GM23248 (cell line): ENCODE results near the gene NAV2. TPM values are rescaled to one million over a fixed set of nuclear protein-coding genes. Genes with fewer than 3 reads are reported as not detected.

Experiments used
- DNase-seq: peaks from one replicate; pipeline ENCODE4 v3.0.0-alpha.2; 2015
- H2AFZ ChIP-seq: fragments of 200-600 bp; sonication (generic); 2 replicates; pipeline ENCODE4 v1.6.1; 2016; ENCODE audit warnings: antibody characterized with exemption
- H3F3A ChIP-seq: fragments of 200-600 bp; sonication (generic); 2 replicates; pipeline ENCODE4 v1.6.1; 2016; ENCODE audit warnings: mild to moderate bottlenecking, antibody characterized with exemption, mixed run types; ENCODE audit not compliant: insufficient read depth
- H3K27ac ChIP-seq: fragments of 200-600 bp; sonication (generic); 2 replicates; pipeline ENCODE4 v1.5.1; 2016; ENCODE audit warnings: mild to moderate bottlenecking
- H3K27me3 ChIP-seq: fragments of 200-600 bp; sonication (generic); replicated peaks from 2 replicates; pipeline ENCODE4 v1.6.1; 2016; ENCODE audit warnings: mild to moderate bottlenecking; ENCODE audit not compliant: insufficient read depth
- H3K36me3 ChIP-seq: fragments of 200-600 bp; sonication (generic); 2 replicates; pipeline ENCODE4 v1.6.1; 2016; ENCODE audit warnings: low read depth, mild to moderate bottlenecking
- H3K4me1 ChIP-seq: fragments of 200-600 bp; sonication (generic); 2 replicates; pipeline ENCODE4 v1.6.1; 2016; ENCODE audit warnings: mild to moderate bottlenecking; ENCODE audit not compliant: insufficient read depth
- H3K4me2 ChIP-seq: fragments of 200-600 bp; sonication (generic); one replicate; pipeline ENCODE4 v1.6.1; 2016; ENCODE audit warnings: mild to moderate bottlenecking; ENCODE audit not compliant: unreplicated experiment
- H3K4me3 ChIP-seq: fragments of 200-600 bp; sonication (generic); 2 replicates; pipeline ENCODE4 v1.5.1; 2016; ENCODE audit warnings: mild to moderate bottlenecking
- H3K79me2 ChIP-seq: fragments of 200-600 bp; sonication (generic); 2 replicates; pipeline ENCODE4 v1.6.1; 2016; ENCODE audit warnings: mild to moderate bottlenecking; ENCODE audit not compliant: insufficient read depth
- H3K9ac ChIP-seq: fragments of 200-600 bp; sonication (generic); 2 replicates; pipeline ENCODE4 v1.6.1; 2016; ENCODE audit warnings: mild to moderate bottlenecking
- H3K9me2 ChIP-seq: fragments of 200-600 bp; sonication (generic); 2 replicates; pipeline ENCODE4 v1.6.1; 2016; ENCODE audit warnings: mixed run types, mild to moderate bottlenecking, moderate library complexity; ENCODE audit not compliant: insufficient read depth
- H3K9me3 ChIP-seq: fragments of 200-600 bp; sonication (generic); one replicate; pipeline ENCODE4 v1.6.1; 2017; ENCODE audit warnings: low read depth
- H4K20me1 ChIP-seq: fragments of 200-600 bp; sonication (generic); 2 replicates; pipeline ENCODE4 v1.6.0; 2016; ENCODE audit not compliant: insufficient read depth
- EZH2 ChIP-seq: fragments of 200-600 bp; sonication (generic); IDR thresholded peaks from 2 replicates; pipeline ENCODE4 v1.6.1; 2018; ENCODE audit warnings: antibody characterized with exemption, mild to moderate bottlenecking; ENCODE audit not compliant: insufficient read depth, poor library complexity, severe bottlenecking
- EZH2phosphoT487 ChIP-seq: fragments of 200-600 bp; sonication (generic); IDR thresholded peaks from 2 replicates; pipeline ENCODE4 v1.6.1; 2018; ENCODE audit warnings: antibody characterized with exemption, moderate library complexity, mild to moderate bottlenecking, low read depth; ENCODE audit not compliant: insufficient read depth
- WGBS, 2 experiments: methylation state at CpG; one replicate each; pipeline ENCODE4 v1.1.6; 2015 to 2017; ENCODE audit warnings: low lambda C conversion rate in 2 of 2, low coverage in 1 of 2; ENCODE audit errors: missing lambda C conversion rate in 2 of 2; 5-methylcytosine and 5-hydroxymethylcytosine counted together
- in situ Hi-C: fragments of 300-500 bp; cut with MboI; formaldehyde crosslinking; loops from 2 replicates; pipeline ENCODE4 v1.15.0; 2020
- polyA plus RNA-seq: library from polyadenylated mRNA; unstranded; fragments of >200 nt; fragmentation: Nextera tagmentation; extraction: Ambion mirVana; gene quantifications from 2 replicates; pipeline ENCODE4 v1.2.1, GENCODE V29; 2016
- total RNA-seq: library from RNA; depleted of rRNA; stranded (reverse); fragments of >200 nt; shearing (Covaris generic); gene quantifications from 2 replicates; pipeline ENCODE4 v1.2.3, GENCODE V29; 2014

NAV2 gene
- total and polyA plus RNA-seq, 2 experiments from 2014 or later: 5.7 to 11.9 TPM

- TF ChIP-seq EZH2 (no peak), EZH2phosphoT487 (no peak)
- Histone ChIP-seq H3K79me2 (no peaks in the 10 kb centered on the region; the same call in none of the 2 replicates), H3K4me3 (no peak overlapping the region), H3K9me2 (no peaks in the 10 kb centered on the region), H3K36me3 (no peaks in the 10 kb centered on the region), H2AFZ (no peak overlapping the region), H3K4me1 (peaks cover 9% of the 10 kb centered on the region; the same call in 1 of the 2 replicates), H4K20me1 (no peaks in the 10 kb centered on the region), H3F3A (peaks cover 4% of the 10 kb centered on the region; the same call in 1 of the 2 replicates), H3K27ac (no peak overlapping the region), H3K9me3 (no peaks in the 10 kb centered on the region), H3K27me3 (no peaks in the 10 kb centered on the region), H3K4me2 (no peak overlapping the region), H3K9ac (no peak overlapping the region)
- in situ Hi-C loops: no loop called here
- WGBS, 2 experiments: 64 to 70% methylated on average over 10 of the region's 10 CpGs
- DNase-seq: no peak
Measured at GRCh38 chr11:20008871-20009644, 296.4 kb downstream of the NAV2 start.

- H3F3A ChIP-seq: peaks cover 4% of the 10 kb centered on the region; the same call in 1 of the 2 replicates
- no peak overlapping the region for H2AFZ ChIP-seq
- H3K36me3 ChIP-seq: no peaks in the 10 kb centered on the region
- no peaks in the 10 kb centered on the region for H3K27me3 ChIP-seq
- in situ Hi-C loops: no loop called here
- no peak for DNase-seq
- no peak overlapping the region for H3K27ac ChIP-seq
- H3K9me2 ChIP-seq: no peaks in the 10 kb centered on the region
- peaks cover 9% of the 10 kb centered on the region; the same call in 1 of the 2 replicates for H3K4me1 ChIP-seq
- peaks cover 3% of the 10 kb centered on the region for H3K79me2 ChIP-seq
- H3K9ac ChIP-seq: no peak overlapping the region
- no peak for TF ChIP-seq EZH2phosphoT487
- no peak for TF ChIP-seq EZH2
- no peaks in the 10 kb centered on the region for H3K9me3 ChIP-seq
- no peaks in the 10 kb centered on the region for H4K20me1 ChIP-seq
- 89 to 92% methylated on average over 8 of the region's 8 CpGs for WGBS, 2 experiments
- H3K4me2 ChIP-seq: no peak overlapping the region
- no peak overlapping the region for H3K4me3 ChIP-seq
Measured at GRCh38 chr11:20010156-20010850, 297.7 kb downstream of the NAV2 start.

- in situ Hi-C loops: no loop called here
- Histone ChIP-seq H3K4me2 (no peak overlapping the region), H3K27ac (no peak overlapping the region), H3K4me3 (no peak overlapping the region), H3K79me2 (peaks cover 9% of the 10 kb centered on the region), H3F3A (peaks cover 4% of the 10 kb centered on the region; the same call in 1 of the 2 replicates), H3K4me1 (peaks cover 9% of the 10 kb centered on the region; the same call in 1 of the 2 replicates), H3K9me2 (no peaks in the 10 kb centered on the region), H4K20me1 (no peaks in the 10 kb centered on the region), H2AFZ (no peak overlapping the region), H3K9ac (no peak overlapping the region), H3K36me3 (no peaks in the 10 kb centered on the region), H3K9me3 (no peaks in the 10 kb centered on the region), H3K27me3 (no peaks in the 10 kb centered on the region)
- WGBS, 2 experiments: 97 to 99% methylated on average over 3 of the region's 3 CpGs
- no peak for DNase-seq
- TF ChIP-seq EZH2phosphoT487: no peak
- TF ChIP-seq EZH2: no peak
Measured at GRCh38 chr11:20010851-20011225, 298.2 kb downstream of the NAV2 start.

GRCh38 chr11:20011307-20011951, 298.8 kb downstream of the NAV2 start:
- peak; percentile 51 for DNase-seq
- TF ChIP-seq EZH2 (no peak), EZH2phosphoT487 (no peak)
- no peaks in the 10 kb centered on the region for H3K27me3 ChIP-seq
- no peaks in the 10 kb centered on the region for H3K9me2 ChIP-seq
- no peaks in the 10 kb centered on the region for H4K20me1 ChIP-seq
- H3K9ac ChIP-seq: no peak overlapping the region
- H3K4me3 ChIP-seq: no peak overlapping the region
- 89 to 90% methylated on average over 5 of the region's 5 CpGs for WGBS, 2 experiments
- H3K36me3 ChIP-seq: no peaks in the 10 kb centered on the region
- H3K27ac ChIP-seq: no peak overlapping the region
- H3K9me3 ChIP-seq: no peaks in the 10 kb centered on the region
- H3K79me2 ChIP-seq: peaks cover 14% of the 10 kb centered on the region
- peaks cover 4% of the 10 kb centered on the region; the same call in 1 of the 2 replicates for H3F3A ChIP-seq
- no peak overlapping the region for H2AFZ ChIP-seq
- in situ Hi-C loops: no loop called here
- no peak overlapping the region for H3K4me2 ChIP-seq
- H3K4me1 ChIP-seq: peaks cover 9% of the 10 kb centered on the region; the same call in 1 of the 2 replicates
